Ureter (tissue), 1 donor: ENCODE data around the gene MAP3K7CL. TPM values are rescaled to one million over a fixed set of nuclear protein-coding genes. Genes with fewer than 3 reads are reported as not detected.
"Not testable (repeated sequence)": the region's sequence is repeated elsewhere in the genome, so short reads cannot be mapped to it uniquely, and the experiment has no call there.

Experiments used
- DNase-seq: peaks from one replicate; pipeline ENCODE4 v3.0.0-alpha.2; 2020; ENCODE audit warnings: low spot score
- total RNA-seq: library from RNA; stranded (reverse); gene quantifications from one replicate; pipeline ENCODE4 v1.2.4, GENCODE V29; 2023
- donor health status: DM: yes; HTN: yes; CAD: no.

The MAP3K7CL gene
- total RNA-seq, 1 donor from 2014 or later: 11.5 TPM

DNA sequence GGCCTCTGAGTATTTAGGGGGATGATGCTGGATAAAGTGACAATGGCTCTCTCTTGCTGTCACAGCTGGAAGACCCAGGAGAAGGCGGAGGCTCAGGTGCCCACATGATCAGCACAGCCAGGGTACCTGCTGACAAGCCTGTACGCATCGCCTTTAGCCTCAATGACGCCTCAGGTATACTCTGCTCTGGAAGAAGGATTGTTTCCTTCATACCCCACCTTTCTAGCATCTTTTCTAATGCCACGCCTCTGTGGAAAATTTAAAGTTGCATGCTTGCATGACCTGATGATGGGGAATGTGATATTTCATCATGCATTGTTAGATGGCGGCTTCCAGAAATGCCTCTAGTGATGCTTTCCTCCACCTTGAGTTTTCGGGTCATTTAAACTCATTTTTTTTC, 2.8 kb downstream of the MAP3K7CL start:
- DNase-seq: no peak

DNA sequence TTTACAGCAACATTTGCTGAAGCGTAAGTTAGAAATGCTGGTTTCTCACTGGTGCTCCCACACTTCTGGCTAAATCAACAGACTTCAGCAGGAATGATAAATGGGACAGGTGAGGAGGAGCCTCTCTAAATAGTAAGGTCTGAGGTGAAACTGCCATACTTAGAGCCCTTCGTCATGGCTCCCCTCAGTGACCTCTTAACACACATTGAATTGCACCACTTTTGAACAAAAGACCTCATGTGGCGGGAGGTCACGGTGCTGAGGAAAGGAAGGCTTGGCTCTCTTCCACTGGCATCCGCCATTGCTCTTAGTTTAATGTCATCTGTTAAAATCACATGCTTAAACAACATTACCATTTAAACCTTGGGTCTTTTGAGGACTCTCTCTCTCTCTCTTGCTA, 3.4 kb downstream of the MAP3K7CL start:
- no peak for DNase-seq

- DNase-seq: no peak
Observed at GRCh38 chr21:29135481-29135880, 5.0 kb downstream of the MAP3K7CL start.

DNA sequence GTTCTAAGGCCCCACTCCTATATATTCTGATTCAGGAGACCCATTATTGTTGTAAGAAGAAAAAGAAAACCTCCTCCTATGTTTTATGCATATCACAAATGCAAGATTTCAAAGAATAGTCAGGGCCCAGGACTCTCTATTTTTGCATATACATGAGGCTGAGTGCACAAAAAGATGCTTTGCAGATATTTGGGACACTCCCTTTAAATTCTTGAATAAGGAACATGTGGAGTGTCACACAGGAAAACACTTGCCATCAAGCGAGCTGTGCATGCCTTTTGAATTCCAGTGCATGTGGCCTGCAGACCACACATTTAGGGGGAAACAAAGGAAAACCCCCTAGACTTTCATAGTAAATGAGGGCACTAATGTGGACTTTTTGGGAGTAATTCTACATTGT, 5.6 kb downstream of the MAP3K7CL start:
- DNase-seq: no peak

GRCh38 chr21:29144736-29145353, 14.4 kb downstream of the MAP3K7CL start:
- no peak for DNase-seq

DNA sequence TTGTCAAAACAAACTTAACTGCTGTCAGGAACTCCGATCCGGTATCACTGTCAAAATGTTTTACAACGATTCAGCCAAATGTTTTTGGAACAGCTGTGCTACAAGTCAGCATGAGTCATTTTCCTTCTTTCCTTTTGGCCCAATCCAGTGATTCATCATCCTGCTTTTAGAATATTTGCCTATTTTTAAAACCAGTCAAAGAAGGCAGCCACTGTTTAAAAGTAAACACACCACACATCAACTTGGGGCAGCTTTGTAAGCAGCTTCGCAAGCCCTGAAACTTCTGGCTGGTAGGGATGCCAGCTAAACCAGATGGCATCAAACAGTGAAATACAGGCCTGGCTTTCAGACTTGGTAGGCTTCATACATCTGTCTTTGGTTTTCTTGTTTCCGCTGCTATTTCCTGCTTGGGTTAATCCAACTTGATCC, 14.9 kb downstream of the MAP3K7CL start:
- DNase-seq: no peak

DNA sequence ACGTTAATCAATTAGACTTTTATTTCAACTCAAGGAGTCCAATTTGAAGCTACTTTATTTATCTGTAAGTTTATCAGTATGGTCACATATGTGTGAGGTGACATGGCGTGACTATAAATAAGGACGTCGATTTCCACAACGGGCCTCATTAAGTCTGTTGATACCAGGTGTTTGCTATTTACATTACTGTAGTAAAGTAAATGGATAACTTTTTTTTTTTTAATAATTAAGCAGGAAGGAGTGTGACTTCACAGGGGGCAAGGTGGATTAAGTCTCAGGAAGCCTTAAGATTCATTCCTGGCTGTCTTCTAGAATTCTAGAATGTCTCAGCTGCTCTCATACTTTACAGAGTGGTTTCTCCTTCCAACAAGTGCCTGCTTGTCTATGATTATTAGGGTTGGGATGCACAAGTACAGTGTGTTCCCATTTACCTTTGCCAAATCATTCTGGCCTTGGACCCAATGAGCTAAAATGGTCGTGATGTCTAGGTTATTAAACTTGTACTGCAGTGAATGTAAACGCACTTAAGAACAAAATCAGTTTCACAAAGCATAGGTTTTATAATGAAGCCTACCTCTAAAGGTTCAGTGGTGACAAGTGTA, 15.5 kb downstream of the MAP3K7CL start:
- no peak for DNase-seq

DNA sequence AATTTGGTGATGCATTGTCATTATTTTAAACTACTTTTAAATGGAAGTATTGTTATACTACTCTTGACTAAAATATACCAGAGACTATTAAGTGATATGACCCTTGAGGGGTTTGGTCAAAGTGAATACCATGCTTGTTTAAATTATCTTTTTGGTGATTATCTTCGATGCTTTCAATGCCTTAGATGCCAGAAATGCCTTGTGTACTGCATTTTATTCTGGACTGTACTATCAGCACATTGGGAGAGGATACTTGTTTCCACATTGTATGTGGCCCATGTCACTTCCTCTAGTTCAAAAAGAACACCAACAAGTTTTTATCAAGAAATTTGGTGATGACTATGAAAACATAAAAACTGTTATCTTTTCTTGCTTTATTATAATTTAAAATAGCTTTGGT, 16.3 kb downstream of the MAP3K7CL start:
- DNase-seq: no peak

- DNase-seq: no peak
Observed at GRCh38 chr21:29148530-29148929, 18.1 kb downstream of the MAP3K7CL start.

- DNase-seq: no peak
Observed at GRCh38 chr21:29149808-29150425, 19.5 kb downstream of the MAP3K7CL start.

- no peak for DNase-seq
Observed at GRCh38 chr21:29151931-29152330, 21.5 kb downstream of the MAP3K7CL start.

- DNase-seq: no peak
Observed at GRCh38 chr21:29152916-29153315, 22.5 kb downstream of the MAP3K7CL start.

- no peak for DNase-seq
Observed at GRCh38 chr21:29154270-29154669, 23.8 kb downstream of the MAP3K7CL start.

DNA sequence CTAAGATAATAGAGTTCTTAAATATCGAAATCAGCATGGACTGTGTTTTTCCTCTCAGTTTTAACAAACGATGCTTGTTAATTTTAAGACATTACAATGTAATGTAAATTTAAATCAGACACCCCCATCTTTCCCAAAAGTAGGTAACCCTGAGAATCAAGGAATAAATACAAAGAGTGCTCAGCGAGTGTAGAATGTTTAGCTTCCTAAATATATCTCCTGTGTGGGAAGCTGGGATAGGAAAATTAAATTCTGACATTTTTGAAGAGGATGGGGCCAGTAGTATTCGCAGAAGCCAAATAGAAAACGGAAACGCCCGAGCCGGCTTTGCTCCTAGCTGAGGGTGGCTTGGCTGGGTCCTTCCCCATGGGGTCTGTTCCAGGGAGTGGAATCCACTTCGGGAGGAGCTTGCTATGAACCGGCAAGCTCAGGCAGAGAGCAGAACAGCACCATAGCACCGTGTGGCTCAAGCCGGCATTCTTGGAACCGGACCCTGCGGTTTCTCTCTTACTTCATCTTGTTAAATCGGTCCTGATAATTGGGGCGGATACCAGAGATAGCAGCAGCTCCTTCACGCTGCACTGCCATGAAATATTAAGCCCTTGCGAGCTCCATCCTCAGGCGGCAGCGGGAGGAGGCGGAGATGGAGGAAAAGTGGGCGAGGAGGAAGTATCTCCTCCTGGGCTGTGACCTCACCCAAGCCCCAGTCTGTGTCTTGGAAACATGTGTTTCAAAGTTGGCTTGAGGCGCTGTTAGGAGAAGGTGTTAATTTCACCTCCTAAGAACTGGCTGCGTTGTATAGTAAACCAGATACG, 24.9 kb downstream of the MAP3K7CL start:
- peak; percentile 48 for DNase-seq

DNA sequence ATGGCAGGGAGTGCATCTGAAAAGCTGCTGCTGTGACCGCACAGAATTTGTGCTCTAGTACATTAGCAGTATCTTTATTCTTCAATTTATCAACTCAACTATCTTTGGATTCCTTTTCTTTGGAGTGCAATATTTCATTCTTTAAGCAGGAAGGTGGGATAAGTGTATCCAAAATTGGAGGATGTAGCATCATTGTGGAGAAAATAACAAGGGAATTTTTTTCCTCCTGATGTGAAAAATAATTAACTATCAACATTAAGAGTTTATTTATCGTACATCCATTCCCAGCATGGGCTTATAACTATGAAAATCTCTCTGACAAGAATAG, 25.5 kb downstream of the MAP3K7CL start:
- DNase-seq: no peak

GRCh38 chr21:29157080-29157479, 26.6 kb downstream of the MAP3K7CL start:
- no peak for DNase-seq

DNA sequence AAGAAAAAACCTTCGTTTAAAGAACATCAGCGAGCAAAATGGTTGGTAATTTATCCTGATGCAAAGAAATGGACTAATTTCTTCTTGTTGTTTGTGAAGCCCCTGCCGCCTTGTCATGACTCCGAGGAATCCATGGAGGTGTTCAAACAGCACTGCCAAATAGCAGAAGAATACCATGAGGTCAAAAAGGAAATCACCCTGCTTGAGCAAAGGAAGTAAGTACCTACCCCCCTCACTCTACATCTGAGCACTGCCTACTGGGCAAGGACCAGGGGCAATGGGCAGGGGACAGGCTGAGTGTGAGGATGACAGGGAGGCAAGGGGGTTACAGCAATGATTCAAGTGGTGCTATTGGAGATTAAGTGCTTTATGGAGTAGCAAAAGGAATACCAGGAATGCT, 29.4 kb downstream of the MAP3K7CL start:
- DNase-seq: no peak

GRCh38 chr21:29162825-29163224, 32.4 kb downstream of the MAP3K7CL start:
- DNase-seq: not testable (repeated sequence)

- DNase-seq: no peak
Observed at GRCh38 chr21:29163341-29164115, 33.1 kb downstream of the MAP3K7CL start.

DNA sequence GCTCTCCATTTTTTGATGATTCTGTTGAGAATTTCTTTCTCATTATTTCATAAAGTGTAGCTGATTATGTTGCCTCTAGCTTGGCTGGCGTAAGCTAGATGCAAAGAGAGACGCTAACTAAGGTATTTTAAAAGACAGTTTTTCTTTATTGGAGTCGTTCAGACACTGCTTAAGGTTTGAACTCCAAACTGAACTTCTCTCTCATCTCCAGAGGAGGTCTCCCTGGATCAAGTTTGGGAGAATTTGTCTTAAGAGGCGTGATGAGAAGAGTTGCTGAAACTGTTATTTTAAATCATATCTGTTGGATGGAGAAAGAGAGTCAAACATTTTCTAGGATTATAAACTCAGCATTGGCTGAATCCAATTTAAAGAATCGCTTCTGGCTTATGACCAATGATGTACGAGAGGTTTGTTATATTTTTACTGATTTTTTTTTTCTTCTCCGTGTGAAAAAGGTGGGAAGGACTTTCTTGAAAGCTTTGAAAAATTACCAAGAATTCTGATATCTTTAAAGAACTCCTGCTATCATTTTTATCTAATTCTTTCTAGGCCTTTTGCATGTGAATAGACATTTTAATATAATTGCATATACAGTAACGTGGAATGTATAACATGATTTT, 34.0 kb downstream of the MAP3K7CL start:
- no peak for DNase-seq

DNA sequence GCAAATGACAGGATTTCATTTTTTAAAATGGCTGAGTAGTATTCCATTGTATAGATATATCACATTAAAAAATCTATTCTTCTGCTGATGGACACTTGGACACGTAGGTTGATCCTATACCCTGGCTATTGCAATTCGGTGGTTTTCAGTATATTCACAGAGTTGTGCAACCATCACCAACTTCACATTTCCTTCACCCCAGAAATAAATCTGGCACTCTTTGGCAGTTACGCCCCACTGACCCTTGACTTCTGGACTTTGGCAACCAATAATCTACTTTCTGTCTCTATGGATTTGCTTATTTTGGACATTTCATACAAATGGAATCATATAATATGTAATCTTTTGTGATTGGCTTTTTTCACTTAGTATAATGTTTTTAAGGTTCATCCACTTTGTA, 35.9 kb downstream of the MAP3K7CL start:
- DNase-seq: no peak
